GM12878 (cell line): ENCODE data around the gene TMEM176A. TPM values are rescaled to one million over a fixed set of nuclear protein-coding genes. Genes with fewer than 3 reads are reported as not detected.

Source experiments
- ATAC-seq: fragments of 200-7000 bp; cut with Tn5 transposase; 3 replicates; pipeline ENCODE4 v1.9.1; 2020; ENCODE audit warnings: mild to moderate bottlenecking, moderate library complexity
- BruUV-seq: library from RNA; stranded (reverse); fragments of 400-500 nt; replicated peaks from 2 replicates; lab custom pipeline; 2021; lab: Mats Ljungman, UMichigan
- CTCF ChIA-PET: fragments of 300-600 bp; sonication (Branson Sonifier 250); formaldehyde crosslinking; extraction: SDS; loops from one replicate; lab custom pipeline; 2021; ENCODE audit warnings: inconsistent platforms; lab: Yijun Ruan, JAX
- POLR2A ChIA-PET: fragments of 350-600 bp; formaldehyde crosslinking; extraction: SDS; loops from one replicate; lab custom pipeline; 2021; ENCODE audit warnings: inconsistent platforms; lab: Charles Lee
- RAD21 ChIA-PET: fragments of 300-600 bp; sonication (Branson Sonifier 250); formaldehyde crosslinking; loops from one replicate; lab custom pipeline; 2023; ENCODE audit warnings: antibody characterized with exemption; ENCODE audit not compliant: unreplicated experiment; lab: Charles Lee
- SMC1A ChIA-PET: fragments of 300-600 bp; sonication (Branson Sonifier 250); formaldehyde crosslinking; loops from one replicate; lab custom pipeline; 2023; ENCODE audit not compliant: unreplicated experiment, uncharacterized antibody; lab: Charles Lee
- DNase-seq: peaks from one replicate; pipeline ENCODE4 v3.0.0-alpha.2; 2011; ENCODE audit warnings: low read depth, low spot score
- FAIRE-seq: peaks from 3 replicates; lab custom pipeline; 2011; peaks lifted over from hg19 to GRCh38; lab: Jason Lieb, UNC
- H2AFZ ChIP-seq: 2 replicates; pipeline ENCODE4 v1.6.0; 2011; ENCODE audit warnings: low read depth, low read length, control low read depth; ENCODE audit not compliant: control insufficient read depth
- H3K27ac ChIP-seq: 2 replicates; pipeline ENCODE4 v1.5.1; 2011; ENCODE audit warnings: control low read depth; ENCODE audit not compliant: control insufficient read depth, insufficient read depth
- H3K27me3 ChIP-seq, 2 experiments: replicated peaks in 1 of 2; 2 replicates each; pipeline versions ENCODE4 v1.6.0 to v1.6.1; 2011; ENCODE audit warnings: low read length in 1 of 2; ENCODE audit not compliant: control insufficient read depth in 2 of 2, insufficient read depth in 2 of 2
- H3K36me3 ChIP-seq, 2 experiments: 2 replicates each; pipeline ENCODE4 v1.5.1; 2011; ENCODE audit warnings: low read length in 1 of 2; ENCODE audit not compliant: control insufficient read depth in 2 of 2, insufficient read depth in 2 of 2
- H3K4me1 ChIP-seq: 2 replicates; pipeline ENCODE4 v1.6.1; 2011; ENCODE audit warnings: mild to moderate bottlenecking, low read length, moderate library complexity, mixed read lengths; ENCODE audit not compliant: control insufficient read depth, insufficient read depth
- H3K4me2 ChIP-seq: 2 replicates; pipeline ENCODE4 v1.6.0; 2011; ENCODE audit warnings: control low read depth; ENCODE audit not compliant: control insufficient read depth, insufficient read depth
- H3K4me3 ChIP-seq: fragments of 200-600 bp; sonication (generic); 2 replicates; pipeline ENCODE4 v1.5.1; 2016
- H3K79me2 ChIP-seq: 2 replicates; pipeline ENCODE4 v1.6.0; 2011; ENCODE audit warnings: low read length; ENCODE audit not compliant: control insufficient read depth, insufficient read depth
- H3K9ac ChIP-seq: 2 replicates; pipeline ENCODE4 v1.8.0; 2011; ENCODE audit warnings: low read length, control low read depth, mixed read lengths; ENCODE audit not compliant: control insufficient read depth, insufficient read depth
- H3K9me3 ChIP-seq: replicated peaks from 3 replicates; pipeline ENCODE4 v1.5.1; 2011; ENCODE audit warnings: mild to moderate bottlenecking, low read length; ENCODE audit not compliant: control insufficient read depth, insufficient read depth
- H4K20me1 ChIP-seq: 2 replicates; pipeline ENCODE4 v1.6.0; 2011; ENCODE audit not compliant: control insufficient read depth, insufficient read depth
- ATF7 ChIP-seq: fragments of 450-650 bp; IDR thresholded peaks from 2 replicates; pipeline ENCODE4 v1.6.1; 2016; ENCODE audit warnings: low read depth, mild to moderate bottlenecking
- CEBPB ChIP-seq, 2 experiments: fragments of 150-350 bp in 1 of 2; IDR thresholded peaks; 2 replicates each; pipeline ENCODE4 v1.6.1; 2012 to 2014; ENCODE audit warnings: low read depth in 2 of 2, low read length in 2 of 2, borderline replicate concordance in 1 of 2, inconsistent platforms in 1 of 2
- GABPA ChIP-seq: IDR thresholded peaks from 2 replicates; pipeline ENCODE4 v1.6.1; 2014; ENCODE audit warnings: antibody characterized with exemption, low read depth, mild to moderate bottlenecking, inconsistent platforms
- HDGF ChIP-seq: fragments of 450-650 bp; IDR thresholded peaks from 2 replicates; pipeline ENCODE4 v1.6.1; 2016; ENCODE audit warnings: antibody characterized with exemption
- MLLT1 ChIP-seq: fragments of 450-650 bp; IDR thresholded peaks from 2 replicates; pipeline ENCODE4 v1.6.1; 2016; ENCODE audit warnings: mild to moderate bottlenecking
- PML ChIP-seq: IDR thresholded peaks from 2 replicates; pipeline ENCODE4 v1.6.1; 2012; ENCODE audit warnings: low read length, inconsistent platforms
- POU2F2 ChIP-seq: IDR thresholded peaks from 3 replicates; pipeline ENCODE4 v1.6.1; 2011; ENCODE audit warnings: low read depth, mild to moderate bottlenecking, low read length, borderline replicate concordance
- RUNX3 ChIP-seq: IDR thresholded peaks from 2 replicates; pipeline ENCODE4 v1.6.1; 2012; ENCODE audit warnings: low read length, inconsistent platforms
- SIN3A ChIP-seq: IDR thresholded peaks from 2 replicates; pipeline ENCODE4 v1.6.1; 2012; ENCODE audit warnings: low read depth, low read length, improper control_type of control experiment
- SP1 ChIP-seq: IDR thresholded peaks from one replicate; pipeline ENCODE4 v1.6.1; 2011; ENCODE audit warnings: low read depth, low read length
- STAT3 ChIP-seq: IDR thresholded peaks from 2 replicates; pipeline ENCODE4 v1.6.1; 2011; ENCODE audit warnings: low read depth, low read length, improper control_type of control experiment
- TCF7 ChIP-seq: IDR thresholded peaks from 2 replicates; pipeline ENCODE4 v1.6.1; 2014; ENCODE audit warnings: antibody characterized with exemption, borderline replicate concordance
- WRNIP1 ChIP-seq: IDR thresholded peaks from 2 replicates; pipeline ENCODE4 v1.6.1; 2011; ENCODE audit warnings: low read depth, low read length, improper control_type of control experiment, borderline replicate concordance
- WGBS: methylation state at CpG from one replicate; pipeline ENCODE4 v1.1.6; 2016; ENCODE audit warnings: low lambda C conversion rate; ENCODE audit not compliant: insufficient replicate concordance, insufficient coverage; ENCODE audit errors: missing lambda C conversion rate; 5-methylcytosine and 5-hydroxymethylcytosine counted together
- in situ Hi-C: fragments of 300-500 bp; cut with MboI; formaldehyde crosslinking; loops from 9 replicates; pipeline ENCODE4 v1.14.3; 2018; ENCODE audit warnings: mixed read lengths
- intact Hi-C: fragments of 100-400 bp; cut with micrococcal nuclease; formaldehyde crosslinking; loops from one replicate; pipeline ENCODE4 v1.14.2; 2022; ENCODE audit not compliant: unreplicated experiment
- polyA plus RNA-seq, 11 experiments: library from polyadenylated mRNA; depleted of rRNA in 4 of 11; unstranded in 6 of 11; stranded (reverse) in 5 of 11; fragments of >200 nt; fragmentation: Nextera tagmentation in 4 of 11; fragmentation: Illumina TruSeq in 1 of 11; extraction: Ambion mirVana in 4 of 11; extraction: Trizol in 1 of 11; gene quantifications; 1 replicate in 1 of 11; 2 replicates in 10 of 11; pipeline versions ENCODE4 v1.2.1 to v1.2.3, GENCODE V29; 2011 to 2016; ENCODE audit warnings: inconsistent platforms in 2 of 11, missing spikeins in 2 of 11, low read depth in 1 of 11
- total RNA-seq, 4 experiments: library from RNA; depleted of rRNA in 3 of 4; stranded (reverse); fragments of >200 nt in 3 of 4; fragmentation: Illumina TruSeq in 1 of 4; extraction: Trizol in 1 of 4; gene quantifications; 2 replicates each; pipeline versions ENCODE4 v1.2.1 to v1.2.3, GENCODE V29; 2013 to 2021
- TF ChIP-seq, protein P1 (sequence below): fragments of 150-350 bp; IDR thresholded peaks from 2 replicates; pipeline ENCODE4 v1.6.1; 2014; ENCODE audit warnings: mild to moderate bottlenecking, low read depth, low read length
- TF ChIP-seq, protein P2 (sequence below): IDR thresholded peaks from 2 replicates; pipeline ENCODE4 v1.6.1; 2011; ENCODE audit warnings: borderline replicate concordance, low read depth, mild to moderate bottlenecking, moderate library complexity, mixed read lengths, low read length; ENCODE audit not compliant: insufficient read depth; ENCODE audit errors: extremely low read length

The TMEM176A gene
- total and polyA plus RNA-seq, 10 of the 15 experiments (the other 5 are each of a cell fraction or from before 2014, with no cell fraction given), result not detected

DNA sequence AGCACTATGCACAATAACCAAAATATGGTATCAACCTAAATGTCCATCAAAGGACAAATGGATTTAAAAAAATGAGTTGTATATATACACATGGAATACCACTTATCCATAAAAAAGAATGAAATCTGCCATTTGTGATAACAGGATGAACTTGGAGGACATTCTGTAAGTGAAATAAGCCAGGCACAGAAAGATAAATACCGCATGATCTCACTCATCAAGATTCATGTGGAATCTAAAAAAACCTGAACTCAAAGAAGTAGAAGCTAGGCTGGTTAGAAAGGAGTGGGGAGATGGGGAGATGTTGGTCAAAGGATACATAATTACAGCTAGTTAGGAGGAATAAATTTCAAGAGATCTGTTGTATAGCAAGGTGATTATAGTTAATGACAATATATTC, 34.5 kb downstream of the TMEM176A start:
- CTCF ChIA-PET, result interaction anchor here (1.3 to 1.6 kb wide), 2 partner anchors 12 to 42 kb away, joined by 5 read pairs; no protein-coding TSS in a partner anchor

More for the DNA sequence above, 34.5 kb downstream of the TMEM176A start:
- no TSS peak for BruUV-seq
- no peak for ATAC-seq
- no peak overlapping the region for H3K4me3 ChIP-seq
- TF ChIP-seq POU2F2, result no peak
- TF ChIP-seq, protein P1, sequence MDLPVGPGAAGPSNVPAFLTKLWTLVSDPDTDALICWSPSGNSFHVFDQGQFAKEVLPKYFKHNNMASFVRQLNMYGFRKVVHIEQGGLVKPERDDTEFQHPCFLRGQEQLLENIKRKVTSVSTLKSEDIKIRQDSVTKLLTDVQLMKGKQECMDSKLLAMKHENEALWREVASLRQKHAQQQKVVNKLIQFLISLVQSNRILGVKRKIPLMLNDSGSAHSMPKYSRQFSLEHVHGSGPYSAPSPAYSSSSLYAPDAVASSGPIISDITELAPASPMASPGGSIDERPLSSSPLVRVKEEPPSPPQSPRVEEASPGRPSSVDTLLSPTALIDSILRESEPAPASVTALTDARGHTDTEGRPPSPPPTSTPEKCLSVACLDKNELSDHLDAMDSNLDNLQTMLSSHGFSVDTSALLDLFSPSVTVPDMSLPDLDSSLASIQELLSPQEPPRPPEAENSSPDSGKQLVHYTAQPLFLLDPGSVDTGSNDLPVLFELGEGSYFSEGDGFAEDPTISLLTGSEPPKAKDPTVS, result no peak
- TF ChIP-seq, protein P2, sequence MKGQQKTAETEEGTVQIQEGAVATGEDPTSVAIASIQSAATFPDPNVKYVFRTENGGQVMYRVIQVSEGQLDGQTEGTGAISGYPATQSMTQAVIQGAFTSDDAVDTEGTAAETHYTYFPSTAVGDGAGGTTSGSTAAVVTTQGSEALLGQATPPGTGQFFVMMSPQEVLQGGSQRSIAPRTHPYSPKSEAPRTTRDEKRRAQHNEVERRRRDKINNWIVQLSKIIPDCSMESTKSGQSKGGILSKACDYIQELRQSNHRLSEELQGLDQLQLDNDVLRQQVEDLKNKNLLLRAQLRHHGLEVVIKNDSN, result no peak
- TF ChIP-seq TCF7, result no peak
- TF ChIP-seq PML, result no peak
- TF ChIP-seq SIN3A, result no peak
- no peak for TF ChIP-seq CEBPB (IDR thresholded peaks at IDR 0.05; ENCODE audit: borderline replicate concordance in 1 of 2, low read depth in 2 of 2, low read length in 2 of 2)
- TF ChIP-seq GABPA, result no peak
- TF ChIP-seq SP1, result no peak
- no peak for TF ChIP-seq HDGF
- no peak for TF ChIP-seq WRNIP1
- no peak for TF ChIP-seq ATF7
- no peak for TF ChIP-seq MLLT1
- TF ChIP-seq RUNX3, result no peak
- TF ChIP-seq STAT3, result no peak
- POLR2A ChIA-PET, result interaction anchor here (1.6 kb wide), 1 partner anchor 17 kb away, joined by 3 read pairs; no protein-coding TSS in a partner anchor
- H3K9me3 ChIP-seq, result no peaks in the 10 kb centered on the region
- no peaks in the 10 kb centered on the region for H4K20me1 ChIP-seq
- H3K9ac ChIP-seq, result no peak overlapping the region
- H3K27me3 ChIP-seq, result no peaks in the 10 kb centered on the region; a peak in 1 of 4 replicates
- no peaks in the 10 kb centered on the region for H3K4me1 ChIP-seq
- no peak overlapping the region for H3K4me2 ChIP-seq
- RAD21 ChIA-PET, result no interaction called here
- SMC1A ChIA-PET, result no interaction called here
- DNase-seq, result no peak
- no peak for FAIRE-seq
- no peaks in the 10 kb centered on the region for H3K36me3 ChIP-seq
- no peak overlapping the region for H2AFZ ChIP-seq
- 93% methylated on average over 1 of the region's 1 CpG for WGBS
- H3K27ac ChIP-seq, result no peak overlapping the region
- intact Hi-C loops (no loop called here), in situ Hi-C loops (no loop called here)
- H3K79me2 ChIP-seq, result no peaks in the 10 kb centered on the region
